CD4-positive, CD25-positive, alpha-beta regulatory T cell (primary cell): ENCODE results near the gene DIP2C. TPM values are rescaled to one million over a fixed set of nuclear protein-coding genes. Genes with fewer than 3 reads are reported as not detected.
A peak's percentile ranks its signal among the peaks of the same experiment; 100 is the strongest.
"Not testable (repeated sequence)": the region's sequence is repeated elsewhere in the genome, so short reads cannot be mapped to it uniquely, and the experiment has no call there.

Experiments
- ATAC-seq, 2 donors: fragments of 150-1000 bp; cut with Tn5 transposase; one replicate each; pipeline ENCODE4 v1.10.0; 2021; ENCODE audit warnings: low read depth in 2 of 2, moderate number of reproducible peaks in 2 of 2, moderate library complexity in 1 of 2
- DNase-seq, 3 donors: peaks; one replicate each; pipeline versions ENCODE4 v3.0.0 to v3.0.0-alpha.2; 2012 to 2022; ENCODE audit warnings: mixed read lengths in 1 of 3
- H3K27ac ChIP-seq: one replicate; pipeline ENCODE4 v1.7.0; 2013; ENCODE audit warnings: mild to moderate bottlenecking, low read length; ENCODE audit not compliant: insufficient read depth, poor library complexity, severe bottlenecking
- H3K27me3 ChIP-seq: one replicate; pipeline ENCODE4 v1.7.0; 2013; ENCODE audit warnings: low read length; ENCODE audit not compliant: control insufficient read depth, insufficient read depth
- H3K36me3 ChIP-seq: one replicate; pipeline ENCODE4 v1.7.0; 2013; ENCODE audit warnings: mild to moderate bottlenecking, low read length, moderate library complexity; ENCODE audit not compliant: control insufficient read depth, insufficient read depth
- H3K4me1 ChIP-seq: 2 replicates; pipeline ENCODE4 v1.7.0; 2013; ENCODE audit warnings: mild to moderate bottlenecking, low read length; ENCODE audit not compliant: insufficient read depth, control insufficient read depth, poor library complexity, severe bottlenecking
- H3K4me3 ChIP-seq: one replicate; pipeline ENCODE4 v1.7.0; 2013; ENCODE audit warnings: low read depth, mild to moderate bottlenecking, low read length, moderate library complexity
- H3K9me3 ChIP-seq, 2 experiments: 1 replicate in 1 of 2; 2 replicates in 1 of 2; pipeline ENCODE4 v1.7.0; 2013; ENCODE audit warnings: low read length in 2 of 2, mild to moderate bottlenecking in 1 of 2, moderate library complexity in 1 of 2; ENCODE audit not compliant: control insufficient read depth in 2 of 2
- H3K27ac Mint-ChIP-seq, 3 donors: one replicate each; pipeline ENCODE4 v1.8.0; 2020 to 2022; ENCODE audit warnings: mild to moderate bottlenecking in 3 of 3, mixed read lengths in 3 of 3, moderate library complexity in 2 of 3
- H3K27me3 Mint-ChIP-seq: one replicate; pipeline ENCODE4 v1.8.0; 2022; ENCODE audit warnings: mild to moderate bottlenecking, mixed read lengths
- H3K36me3 Mint-ChIP-seq: one replicate; pipeline ENCODE4 v1.8.0; 2020; ENCODE audit warnings: mixed read lengths
- H3K4me1 Mint-ChIP-seq, 4 donors: one replicate each; pipeline ENCODE4 v1.8.0; 2020 to 2022; ENCODE audit warnings: mixed read lengths in 4 of 4, mild to moderate bottlenecking in 1 of 4
- H3K4me3 Mint-ChIP-seq, 4 donors: one replicate each; pipeline ENCODE4 v1.8.0; 2020 to 2022; ENCODE audit warnings: mild to moderate bottlenecking in 4 of 4, mixed read lengths in 4 of 4, moderate library complexity in 3 of 4
- H3K9me3 Mint-ChIP-seq, 7 donors: one replicate each; pipeline ENCODE4 v1.8.0; 2020 to 2022; ENCODE audit warnings: mixed read lengths in 7 of 7, mild to moderate bottlenecking in 3 of 7, moderate library complexity in 2 of 7
- polyA plus RNA-seq, 4 donors: library from polyadenylated mRNA; unstranded; fragments of 300-500 nt; fragmentation: Illumina TruSeq; gene quantifications; one replicate each; pipeline ENCODE4 v1.2.3, GENCODE V29; 2021
- total RNA-seq: library from RNA; stranded (reverse); gene quantifications from one replicate; pipeline ENCODE4 v1.2.3, GENCODE V29; 2022

The DIP2C gene
- total and polyA plus RNA-seq, 5 donors from 2014 or later = 0.47 to 4.1 (median 0.54) TPM

DNA sequence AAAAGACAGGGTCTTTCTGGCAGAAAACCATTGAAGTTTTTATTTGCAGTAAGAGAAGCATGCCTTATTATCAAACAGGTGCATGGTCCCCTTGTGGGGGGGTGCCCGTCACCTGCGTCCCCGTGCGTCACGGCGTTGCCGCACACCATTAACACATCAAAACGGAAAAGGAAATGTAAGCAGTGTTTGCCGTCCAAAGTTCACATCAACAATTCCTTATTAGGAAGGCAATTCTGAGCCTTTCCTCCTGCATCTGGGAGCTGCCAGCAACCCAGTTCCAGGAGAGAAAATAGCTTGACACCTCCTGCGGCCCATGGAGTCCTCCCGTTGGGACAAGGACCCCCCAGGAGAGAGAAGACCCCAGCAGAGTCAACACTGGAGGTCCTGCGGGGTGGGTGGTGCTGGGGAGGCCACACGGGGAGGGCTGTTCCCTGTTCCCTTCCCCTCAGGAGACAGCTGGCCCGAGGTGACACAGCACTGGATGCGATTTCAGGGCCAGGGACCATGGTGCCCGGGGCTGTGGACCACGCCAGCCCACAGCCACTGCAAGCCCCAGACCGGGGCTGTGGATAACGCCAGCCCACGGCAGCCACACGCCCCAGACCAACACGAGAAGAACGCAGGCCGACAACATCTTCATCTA lies 39.5 kb downstream of the DIP2C start:
- no peaks in the 10 kb centered on the region for H3K27me3 ChIP-seq
- H3K9me3 ChIP-seq = no peaks in the 10 kb centered on the region
- ATAC-seq = no peak
- no peak overlapping the region for H3K27ac ChIP-seq
- H3K4me3 ChIP-seq = no peak overlapping the region
- Mint-ChIP-seq H3K36me3 (no peaks in the 10 kb centered on the region), H3K4me3 (no peak overlapping the region), H3K27ac (no peak overlapping the region), H3K4me1 (no peaks in the 10 kb centered on the region), H3K27me3 (no peaks in the 10 kb centered on the region), H3K9me3 (no peaks in the 10 kb centered on the region)
- H3K36me3 ChIP-seq = no peaks in the 10 kb centered on the region
- no peak for DNase-seq
- H3K4me1 ChIP-seq = no peaks in the 10 kb centered on the region

DNA sequence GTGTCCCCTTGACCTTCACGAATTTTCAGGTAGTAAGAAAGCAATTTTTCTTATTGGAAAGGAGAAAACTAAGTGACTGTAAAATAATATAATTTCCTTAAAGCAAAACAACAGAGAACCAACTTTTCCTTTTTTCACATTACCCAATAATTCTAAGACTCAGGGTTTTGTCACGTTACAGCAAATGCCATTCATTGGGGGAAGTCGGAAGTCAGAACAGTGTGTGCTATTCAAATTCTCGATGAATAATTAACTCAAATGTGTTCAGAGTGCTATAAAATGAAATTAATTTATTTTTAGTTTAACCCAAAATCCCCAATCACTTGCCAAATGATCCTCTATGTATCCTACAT lies 40.0 kb downstream of the DIP2C start:
- no peak overlapping the region for H3K27ac ChIP-seq
- ATAC-seq (no peak), DNase-seq (no peak)
- no peaks in the 10 kb centered on the region for H3K9me3 Mint-ChIP-seq
- H3K4me3 Mint-ChIP-seq = no peak overlapping the region
- no peaks in the 10 kb centered on the region for H3K27me3 ChIP-seq
- no peak overlapping the region for H3K27ac Mint-ChIP-seq
- no peaks in the 10 kb centered on the region for H3K36me3 ChIP-seq
- H3K4me1 Mint-ChIP-seq = no peaks in the 10 kb centered on the region
- H3K9me3 ChIP-seq = no peaks in the 10 kb centered on the region
- H3K4me1 ChIP-seq = no peaks in the 10 kb centered on the region
- no peaks in the 10 kb centered on the region for H3K36me3 Mint-ChIP-seq
- no peaks in the 10 kb centered on the region for H3K27me3 Mint-ChIP-seq
- no peak overlapping the region for H3K4me3 ChIP-seq

DNA sequence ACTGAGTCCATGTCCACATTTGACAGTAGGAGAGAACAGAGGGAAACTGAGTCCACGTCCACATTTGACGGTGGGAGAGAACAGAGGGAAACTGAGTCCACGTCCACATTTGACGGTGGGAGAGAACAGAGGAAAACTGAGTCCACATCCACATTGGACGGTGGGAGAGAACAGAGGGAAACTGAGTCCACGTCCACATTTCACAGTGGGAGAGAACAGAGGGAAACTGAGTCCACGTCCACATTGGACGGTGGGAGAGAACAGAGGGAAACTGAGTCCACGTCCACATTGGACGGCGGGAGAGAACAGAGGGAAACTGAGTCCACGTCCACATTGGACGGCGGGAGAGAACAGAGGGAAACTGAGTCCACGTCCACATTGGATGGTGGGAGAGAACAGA lies 42.4 kb downstream of the DIP2C start:
- not testable (repeated sequence) for H3K9me3 ChIP-seq

DNA sequence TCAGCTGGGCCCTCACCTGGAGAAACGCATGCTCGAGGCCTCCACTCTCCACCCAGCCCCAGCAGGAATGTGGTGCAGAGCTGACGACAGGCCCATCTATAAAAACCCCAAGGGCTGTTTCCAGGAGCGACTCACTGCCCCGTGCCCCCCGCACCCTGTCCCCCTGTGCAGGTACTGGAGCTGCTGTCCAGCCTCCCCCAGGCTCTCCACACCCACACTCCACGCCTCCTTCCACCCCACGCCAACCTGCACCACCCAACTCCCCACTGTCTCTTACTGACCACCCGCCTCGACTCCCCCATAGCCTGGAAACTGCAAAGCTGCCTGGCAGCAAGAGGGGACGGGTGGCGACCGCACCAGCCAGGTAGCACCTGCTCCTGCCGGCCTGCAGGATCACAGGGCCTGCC lies 43.3 kb downstream of the DIP2C start:
- H3K36me3 ChIP-seq = no peaks in the 10 kb centered on the region
- H3K4me1 ChIP-seq = no peaks in the 10 kb centered on the region
- no peak overlapping the region for H3K27ac Mint-ChIP-seq
- DNase-seq = no peak
- H3K27ac ChIP-seq = no peak overlapping the region
- H3K27me3 Mint-ChIP-seq = no peaks in the 10 kb centered on the region
- H3K9me3 ChIP-seq = no peaks in the 10 kb centered on the region
- ATAC-seq = no peak
- peaks cover 0 to 4% (median 0%) of the 10 kb centered on the region in 4 donors for H3K4me1 Mint-ChIP-seq
- no peaks in the 10 kb centered on the region for H3K27me3 ChIP-seq
- H3K9me3 Mint-ChIP-seq = no peaks in the 10 kb centered on the region
- no peak overlapping the region for H3K4me3 Mint-ChIP-seq
- H3K36me3 Mint-ChIP-seq = no peaks in the 10 kb centered on the region
- no peak overlapping the region for H3K4me3 ChIP-seq

More for the DNA sequence above, 42.4 kb downstream of the DIP2C start:
- ATAC-seq, H3K27ac Mint-ChIP-seq, H3K4me3 ChIP-seq, H3K36me3 ChIP-seq, H3K4me3 Mint-ChIP-seq, H3K9me3 Mint-ChIP-seq, H3K36me3 Mint-ChIP-seq, H3K27me3 ChIP-seq, H3K4me1 Mint-ChIP-seq, H3K27ac ChIP-seq, DNase-seq, H3K4me1 ChIP-seq, H3K27me3 Mint-ChIP-seq: not testable (repeated sequence)

DNA sequence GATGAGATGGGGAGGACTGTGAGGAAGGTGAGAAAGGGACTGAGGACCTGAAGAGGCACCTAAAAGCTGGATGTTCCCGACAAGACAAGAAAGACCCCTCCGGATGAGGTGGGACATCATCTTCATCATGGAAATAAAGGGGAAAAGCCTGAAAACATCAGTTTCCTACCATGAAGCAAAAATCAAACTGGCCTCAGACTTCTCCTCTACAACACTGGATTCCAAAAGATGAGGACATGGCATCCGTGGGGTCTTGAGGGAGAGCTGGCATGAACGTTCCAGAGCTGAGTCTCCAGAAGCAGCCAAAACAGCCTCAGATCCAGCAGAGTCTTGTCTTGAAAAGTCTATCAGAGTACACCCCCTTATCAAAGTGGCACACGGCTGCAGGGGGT lies 44.5 kb downstream of the DIP2C start:
- Mint-ChIP-seq H3K27ac (no peak overlapping the region), H3K9me3 (no peaks in the 10 kb centered on the region), H3K27me3 (no peaks in the 10 kb centered on the region), H3K4me1 (peaks cover 0 to 4% (median 0%) of the 10 kb centered on the region in 4 donors), H3K36me3 (no peaks in the 10 kb centered on the region), H3K4me3 (no peak overlapping the region)
- ATAC-seq (no peak), DNase-seq (no peak)
- Histone ChIP-seq H3K36me3 (no peaks in the 10 kb centered on the region), H3K9me3 (no peaks in the 10 kb centered on the region), H3K27ac (no peak overlapping the region), H3K4me3 (no peak overlapping the region), H3K27me3 (no peaks in the 10 kb centered on the region), H3K4me1 (no peaks in the 10 kb centered on the region)

DNA sequence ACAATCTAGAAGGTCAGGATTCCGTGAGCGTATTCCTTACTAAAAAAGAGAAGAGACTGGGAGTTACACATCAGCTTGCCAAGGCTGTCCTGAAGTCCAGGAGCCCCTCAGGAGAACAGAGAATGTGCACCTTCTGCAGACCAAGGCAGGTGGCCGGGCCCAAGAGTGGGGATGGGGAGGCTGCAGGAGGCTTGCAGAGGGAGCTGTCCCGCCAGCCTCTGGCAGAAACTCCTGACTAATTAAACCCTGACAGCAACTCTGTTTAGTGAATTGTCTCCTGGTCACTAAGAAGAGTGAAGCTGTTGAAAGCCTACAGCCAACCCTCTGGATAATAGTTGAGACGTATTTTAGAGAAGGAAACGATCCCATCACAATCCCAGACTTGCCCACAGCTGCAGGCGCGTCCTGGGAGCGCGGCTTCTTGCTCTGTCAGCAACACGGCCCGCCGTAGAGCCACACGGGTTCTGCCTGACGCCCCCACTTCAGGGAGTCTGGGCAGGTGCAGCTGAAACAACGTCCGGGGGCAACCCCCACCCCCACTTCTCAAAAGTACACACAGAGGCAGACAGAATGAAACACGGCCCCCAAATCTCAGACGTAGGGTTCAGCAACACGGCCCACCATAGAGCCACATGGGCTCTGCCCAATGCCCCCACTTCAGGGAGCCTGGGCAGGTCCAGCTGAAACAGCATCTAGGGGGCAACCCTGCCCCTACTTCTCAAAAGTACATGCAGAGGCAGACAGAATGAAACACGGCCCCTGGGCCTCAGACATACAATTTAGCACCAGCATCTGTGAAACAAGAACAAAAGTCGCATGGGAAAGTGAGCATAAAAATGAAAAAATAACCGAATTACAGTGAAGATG lies 45.2 kb downstream of the DIP2C start:
- H3K4me1 ChIP-seq = no peaks in the 10 kb centered on the region
- H3K9me3 ChIP-seq = no peaks in the 10 kb centered on the region
- H3K4me3 Mint-ChIP-seq = no peak overlapping the region
- ATAC-seq (no peak), DNase-seq (no peak)
- no peaks in the 10 kb centered on the region for H3K27me3 ChIP-seq
- no peak overlapping the region for H3K4me3 ChIP-seq
- no peaks in the 10 kb centered on the region for H3K9me3 Mint-ChIP-seq
- H3K27ac Mint-ChIP-seq = no peak overlapping the region
- H3K36me3 ChIP-seq = no peaks in the 10 kb centered on the region
- H3K27me3 Mint-ChIP-seq = no peaks in the 10 kb centered on the region
- H3K36me3 Mint-ChIP-seq = no peaks in the 10 kb centered on the region
- H3K27ac ChIP-seq = no peak overlapping the region
- peaks cover 0 to 4% (median 0%) of the 10 kb centered on the region in 4 donors for H3K4me1 Mint-ChIP-seq

DNA sequence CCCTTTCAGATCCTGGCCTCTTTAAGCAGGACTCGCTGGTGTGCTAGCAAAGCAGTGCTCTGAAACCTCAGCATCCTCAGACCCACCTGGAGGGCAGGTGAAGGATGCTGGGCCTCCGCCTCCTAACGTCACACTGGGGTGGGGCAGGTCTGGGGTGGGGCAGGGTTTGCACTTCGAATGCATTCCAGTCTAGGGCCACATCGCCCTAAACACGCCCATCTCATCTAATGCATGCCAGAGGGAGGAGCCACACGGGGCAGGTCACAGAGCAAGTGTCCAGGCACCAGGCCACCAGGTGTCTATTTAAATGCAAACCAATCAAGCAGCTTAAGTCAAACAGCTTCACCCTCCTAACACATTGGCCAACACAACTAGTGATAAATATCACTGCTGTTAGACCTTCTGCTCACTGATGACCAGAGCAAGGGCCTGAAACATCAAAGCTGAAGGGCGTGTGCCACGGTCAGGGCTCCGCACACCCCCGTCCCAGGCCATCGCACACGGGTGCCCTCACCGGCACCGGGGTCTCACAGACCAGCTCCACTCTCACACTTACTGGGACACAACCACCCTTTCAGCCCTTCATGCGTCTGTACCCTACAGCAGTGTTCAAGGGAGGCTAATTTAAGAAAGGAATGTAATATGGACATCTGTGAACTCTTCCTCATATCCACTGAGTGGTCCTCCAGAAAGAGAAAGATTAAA lies 47.1 kb downstream of the DIP2C start:
- ATAC-seq = no peak

More for the DNA sequence above, 47.1 kb downstream of the DIP2C start:
- no peaks in the 10 kb centered on the region for H3K4me1 ChIP-seq
- no peak overlapping the region for H3K27ac ChIP-seq
- Mint-ChIP-seq H3K27me3 (no peaks in the 10 kb centered on the region), H3K4me3 (no peak overlapping the region), H3K27ac (peak overlapping the region in 1 of 3 donors; percentile 38), H3K36me3 (no peaks in the 10 kb centered on the region), H3K9me3 (no peaks in the 10 kb centered on the region), H3K4me1 (peaks cover 0 to 4% (median 0%) of the 10 kb centered on the region in 4 donors)
- no peaks in the 10 kb centered on the region for H3K36me3 ChIP-seq
- H3K27me3 ChIP-seq = no peaks in the 10 kb centered on the region
- H3K4me3 ChIP-seq = no peak overlapping the region
- no peaks in the 10 kb centered on the region for H3K9me3 ChIP-seq
- no peak for DNase-seq
